Activated CD4-positive, alpha-beta T cell treated with anti-CD3 and anti-CD28 coated beads, Interleukin-2, amount 10 ng/mL, durations not matched to agents 24 days and 14 days (primary cell): Measurements from ENCODE around the gene GTPBP3. TPM values are rescaled to one million over a fixed set of nuclear protein-coding genes. Genes with fewer than 3 reads are reported as not detected.
"Not testable (repeated sequence)": the region's sequence is repeated elsewhere in the genome, so short reads cannot be mapped to it uniquely, and the experiment has no call there.

ENCODE experiments used
- DNase-seq: peaks from one replicate; pipeline ENCODE4 v3.0.0; 2022
- H3K27ac Mint-ChIP-seq: one replicate; pipeline ENCODE4 v1.8.0; 2022; ENCODE audit warnings: mild to moderate bottlenecking, mixed read lengths
- H3K27me3 Mint-ChIP-seq: one replicate; pipeline ENCODE4 v1.8.0; 2022; ENCODE audit warnings: mixed read lengths
- H3K36me3 Mint-ChIP-seq: one replicate; pipeline ENCODE4 v1.8.0; 2022; ENCODE audit warnings: low read depth, mild to moderate bottlenecking, mixed read lengths
- H3K4me1 Mint-ChIP-seq: one replicate; pipeline ENCODE4 v1.8.0; 2021; ENCODE audit warnings: mixed read lengths
- H3K4me3 Mint-ChIP-seq: one replicate; pipeline ENCODE4 v1.8.0; 2022; ENCODE audit warnings: mild to moderate bottlenecking, moderate library complexity, mixed read lengths
- H3K9me3 Mint-ChIP-seq: one replicate; pipeline ENCODE4 v1.8.0; 2021; ENCODE audit warnings: mixed read lengths
- intact Hi-C: fragments of 100-400 bp; cut with micrococcal nuclease; formaldehyde crosslinking; loops from one replicate; pipeline ENCODE4 v1.15.1; 2023
- total RNA-seq: library from RNA; stranded (reverse); gene quantifications from 2 replicates; pipeline ENCODE4 v1.2.3, GENCODE V29; 2022

GTPBP3 gene, protein sequence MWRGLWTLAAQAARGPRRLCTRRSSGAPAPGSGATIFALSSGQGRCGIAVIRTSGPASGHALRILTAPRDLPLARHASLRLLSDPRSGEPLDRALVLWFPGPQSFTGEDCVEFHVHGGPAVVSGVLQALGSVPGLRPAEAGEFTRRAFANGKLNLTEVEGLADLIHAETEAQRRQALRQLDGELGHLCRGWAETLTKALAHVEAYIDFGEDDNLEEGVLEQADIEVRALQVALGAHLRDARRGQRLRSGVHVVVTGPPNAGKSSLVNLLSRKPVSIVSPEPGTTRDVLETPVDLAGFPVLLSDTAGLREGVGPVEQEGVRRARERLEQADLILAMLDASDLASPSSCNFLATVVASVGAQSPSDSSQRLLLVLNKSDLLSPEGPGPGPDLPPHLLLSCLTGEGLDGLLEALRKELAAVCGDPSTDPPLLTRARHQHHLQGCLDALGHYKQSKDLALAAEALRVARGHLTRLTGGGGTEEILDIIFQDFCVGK
- total RNA-seq = 69.9 and 70.3 TPM in 2 replicates

DNA sequence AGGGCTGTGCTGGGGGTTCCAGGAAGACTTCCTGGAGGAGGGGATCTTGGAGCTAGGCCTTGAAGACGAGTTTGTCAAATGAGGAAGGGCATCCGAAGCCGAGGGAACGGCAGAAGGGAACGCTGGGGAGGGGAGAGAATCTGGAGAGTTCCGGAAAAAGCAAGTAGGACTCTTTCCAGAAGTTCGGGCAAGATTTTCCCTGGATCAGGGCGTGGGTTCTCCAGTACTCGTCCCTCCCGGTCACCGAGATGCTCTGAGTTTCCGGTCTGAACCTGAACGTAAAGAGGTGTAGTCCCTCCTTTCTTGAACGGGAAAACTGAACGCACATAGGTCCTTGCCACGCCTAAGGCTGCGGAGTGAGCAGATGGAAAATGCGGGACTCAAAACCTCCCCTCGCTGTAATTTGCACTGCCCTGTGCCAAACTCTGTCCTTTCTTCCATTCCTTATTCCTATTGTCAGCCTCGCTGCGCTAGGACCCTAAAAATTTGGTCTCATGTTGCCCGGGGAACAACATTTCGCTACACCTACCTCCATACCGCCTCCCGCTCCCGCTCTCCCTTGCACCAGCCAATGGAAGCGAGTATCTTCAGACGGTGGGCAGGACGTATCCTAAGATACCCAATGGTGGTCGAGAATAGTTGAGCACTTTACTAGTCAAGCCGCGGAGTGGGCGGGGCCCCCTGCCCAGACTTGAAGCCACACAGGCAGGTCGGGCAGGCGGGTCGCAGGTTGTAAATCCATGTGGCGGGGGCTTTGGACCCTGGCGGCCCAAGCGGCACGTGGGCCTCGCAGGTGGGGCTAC, at the start of gene GTPBP3:
GTPBP3 (plus strand) TSS at position 682 of the 803 bp plus-strand sequence; CDS start at position 741, 59 bp downstream.
- no peaks in the 10 kb centered on the region for H3K9me3 Mint-ChIP-seq
- H3K36me3 Mint-ChIP-seq = peaks cover 10% of the 10 kb centered on the region
- DNase-seq = peak; percentile 99
- H3K4me3 Mint-ChIP-seq = peak within 1 kb of the TSS; percentile 99
- H3K4me1 Mint-ChIP-seq = peaks cover 30% of the 10 kb centered on the region
- no peaks in the 10 kb centered on the region for H3K27me3 Mint-ChIP-seq
- intact Hi-C loops = loop anchor here (1.0 kb wide), 1 partner anchor 262 kb away; the partner anchor contains the start of genes HAUS8 and MYO9B
- peak within 1 kb of the TSS; percentile 94 for H3K27ac Mint-ChIP-seq

DNA sequence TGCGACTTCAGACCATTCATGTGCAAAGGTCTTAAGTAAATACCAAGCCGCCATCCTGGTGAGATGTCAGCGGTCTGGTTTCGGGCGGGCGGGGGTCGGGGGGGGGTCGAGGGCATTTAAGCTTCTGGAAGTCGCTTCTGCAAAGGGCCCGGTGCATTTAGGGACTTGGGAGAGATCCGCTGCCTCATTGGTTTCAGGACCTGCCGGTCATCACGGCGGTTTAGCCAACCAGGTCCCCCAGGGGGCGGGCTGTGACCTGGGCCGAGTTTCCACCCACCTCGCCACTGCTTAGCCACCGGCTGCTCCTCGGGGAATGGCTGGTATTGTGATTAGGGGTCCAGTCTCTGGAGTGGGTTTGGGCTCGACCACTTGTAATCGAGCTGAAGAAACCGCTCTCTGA, 47.9 kb upstream of the GTPBP3 start:
- Mint-ChIP-seq H3K4me1 (no peaks in the 10 kb centered on the region), H3K27me3 (peaks cover 7% of the 10 kb centered on the region), H3K9me3 (no peaks in the 10 kb centered on the region), H3K4me3 (no peak overlapping the region), H3K36me3 (peaks cover 2% of the 10 kb centered on the region), H3K27ac (no peak overlapping the region)
- intact Hi-C loops = loop anchor here (10.0 kb wide), 1 partner anchor 55 kb away; no protein-coding TSS in a partner anchor
- DNase-seq = peak; percentile 83

DNA sequence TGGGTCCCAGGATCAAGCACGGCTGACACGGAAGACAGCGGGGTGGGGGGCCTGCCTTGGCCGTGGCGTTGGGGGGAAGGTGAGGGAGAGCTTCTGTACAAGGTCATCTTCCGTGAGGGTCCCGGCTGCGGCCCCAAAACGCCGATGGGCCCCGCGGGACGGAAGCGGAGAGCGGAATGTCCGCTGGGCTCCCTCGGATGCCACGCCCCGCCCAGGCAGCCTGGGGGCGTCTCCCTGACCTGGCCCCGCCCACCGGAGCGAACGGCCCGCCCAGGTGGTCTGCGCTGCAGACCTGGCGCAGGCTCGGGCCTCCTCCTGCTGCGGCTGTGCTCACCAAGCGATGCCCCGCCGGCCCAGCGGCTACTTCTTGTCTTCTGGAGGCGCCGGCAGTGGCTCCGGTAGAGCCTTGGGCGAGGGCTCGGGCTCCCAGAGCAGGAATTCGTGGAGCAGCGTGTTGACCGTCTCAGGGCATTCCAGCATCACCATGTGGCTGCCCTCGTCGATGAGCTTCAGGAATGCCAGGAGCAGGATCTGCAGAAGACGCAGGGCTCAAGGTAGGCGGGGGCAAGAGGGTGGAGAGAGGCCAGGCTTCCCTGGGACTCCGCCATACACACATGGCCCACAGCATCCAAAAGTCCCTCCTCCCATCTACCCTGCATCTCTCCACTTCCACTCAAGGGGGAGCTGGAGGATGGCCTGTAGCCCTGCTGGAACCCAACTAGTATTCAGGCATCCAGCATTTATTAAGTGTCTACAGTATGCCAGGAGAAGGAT, 44.9 kb upstream of the GTPBP3 start:
- intact Hi-C loops = loop anchor here (1.0 kb wide), 4 partner anchors 13 to 113 kb away; partner anchors contain the start of genes ANO8, BST2 and MRPL34
- Mint-ChIP-seq H3K4me3 (peak overlapping the region; percentile 92), H3K27ac (peak overlapping the region; percentile 89), H3K36me3 (peaks cover 3% of the 10 kb centered on the region), H3K27me3 (peaks cover 7% of the 10 kb centered on the region), H3K4me1 (peaks cover 3% of the 10 kb centered on the region), H3K9me3 (no peaks in the 10 kb centered on the region)
- peak; percentile 95 for DNase-seq

DNA sequence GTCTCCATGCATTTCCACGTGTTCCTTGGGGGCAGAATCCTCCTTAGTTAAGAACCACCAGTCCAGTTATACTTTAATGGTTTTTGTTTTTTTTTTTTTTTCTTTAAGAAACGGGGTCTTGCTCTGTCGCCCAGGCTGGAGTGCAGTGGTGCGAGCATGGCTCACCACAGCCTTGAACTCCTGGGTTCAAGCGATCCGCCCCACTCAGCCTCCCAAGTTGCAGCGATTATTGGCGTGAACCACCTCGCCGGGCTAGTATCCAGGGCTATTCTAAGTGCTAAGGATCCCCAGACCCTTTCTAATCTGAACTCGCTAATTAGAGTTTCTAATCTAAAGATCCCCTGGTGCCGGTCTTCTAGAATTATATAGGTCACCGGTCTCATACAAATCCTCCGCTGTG, 43.7 kb upstream of the GTPBP3 start:
- Mint-ChIP-seq H3K4me1 (peaks cover 3% of the 10 kb centered on the region), H3K4me3 (no peak overlapping the region), H3K36me3 (peaks cover 8% of the 10 kb centered on the region), H3K27me3 (peaks cover 7% of the 10 kb centered on the region), H3K27ac (no peak overlapping the region), H3K9me3 (no peaks in the 10 kb centered on the region)
- intact Hi-C loops = no loop called here
- no peak for DNase-seq

DNA sequence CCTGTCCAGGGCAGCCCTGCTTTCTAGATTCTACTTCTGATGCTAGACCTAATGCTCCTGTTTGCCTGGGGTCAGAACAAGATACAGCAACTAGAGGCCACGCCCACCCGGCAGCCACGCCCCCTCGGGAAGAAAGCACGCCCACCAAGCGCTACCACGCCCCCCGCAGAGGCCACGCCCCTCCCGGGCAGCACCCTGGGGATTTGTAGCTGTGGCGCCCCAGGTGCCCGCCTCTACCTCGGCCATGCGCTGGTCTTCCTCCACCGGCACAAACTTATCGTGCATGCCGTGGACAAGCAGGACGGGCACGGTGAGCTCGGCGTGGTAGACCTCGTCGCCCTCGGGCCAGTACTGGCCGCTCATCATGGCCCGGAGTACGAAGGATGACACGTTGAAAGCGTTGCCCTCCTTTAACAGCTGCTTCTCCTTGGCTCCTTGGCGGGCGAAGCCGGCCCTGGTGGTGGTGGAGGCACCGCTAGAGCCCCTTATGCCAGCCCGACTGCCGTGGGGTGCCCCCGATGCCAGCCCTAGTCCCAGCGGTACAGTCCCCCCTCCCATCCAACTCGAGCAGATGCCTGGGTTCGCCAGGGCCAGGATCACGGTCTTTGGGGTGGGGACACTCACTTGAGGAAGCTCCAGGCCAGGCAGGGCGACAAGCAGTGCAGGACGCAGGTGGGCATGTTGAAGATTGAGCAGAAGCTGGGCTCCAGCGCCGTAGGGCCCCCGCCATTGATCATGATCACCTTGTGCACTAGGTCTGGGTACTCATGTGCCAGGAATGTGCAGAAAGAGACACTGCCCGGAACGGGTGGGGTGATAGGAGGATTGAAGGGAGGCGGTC, 43.1 kb upstream of the GTPBP3 start:
- H3K36me3 Mint-ChIP-seq = peaks cover 10% of the 10 kb centered on the region
- no peaks in the 10 kb centered on the region for H3K9me3 Mint-ChIP-seq
- no peak overlapping the region for H3K27ac Mint-ChIP-seq
- H3K4me1 Mint-ChIP-seq = peaks cover 3% of the 10 kb centered on the region
- H3K27me3 Mint-ChIP-seq = peaks cover 7% of the 10 kb centered on the region
- H3K4me3 Mint-ChIP-seq = no peak overlapping the region
- DNase-seq = peak; percentile 88
- intact Hi-C loops = no loop called here

DNA sequence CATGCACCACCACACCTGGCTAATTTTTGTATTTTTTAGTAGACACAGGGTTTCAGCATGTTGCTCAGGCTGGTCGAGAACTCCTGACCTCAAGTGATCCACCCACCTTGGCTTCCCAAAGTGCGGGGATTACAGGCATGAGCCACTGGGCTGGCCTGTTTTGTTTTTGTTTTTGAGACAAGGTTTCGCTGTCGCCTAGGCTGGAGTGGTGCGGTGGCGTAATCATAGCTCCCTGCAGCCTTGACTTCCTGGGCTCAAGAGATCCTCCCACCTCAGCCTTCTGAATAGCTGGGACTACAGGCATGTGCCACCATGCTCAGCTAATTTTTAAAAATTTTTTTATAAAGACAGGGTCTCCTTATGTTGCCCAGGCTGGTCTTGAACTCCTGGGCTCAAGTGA, 41.8 kb upstream of the GTPBP3 start:
- peaks cover 14% of the 10 kb centered on the region for H3K36me3 Mint-ChIP-seq
- H3K4me1 Mint-ChIP-seq, H3K27me3 Mint-ChIP-seq, intact Hi-C loops, H3K9me3 Mint-ChIP-seq, H3K4me3 Mint-ChIP-seq, DNase-seq, H3K27ac Mint-ChIP-seq: not testable (repeated sequence)

DNA sequence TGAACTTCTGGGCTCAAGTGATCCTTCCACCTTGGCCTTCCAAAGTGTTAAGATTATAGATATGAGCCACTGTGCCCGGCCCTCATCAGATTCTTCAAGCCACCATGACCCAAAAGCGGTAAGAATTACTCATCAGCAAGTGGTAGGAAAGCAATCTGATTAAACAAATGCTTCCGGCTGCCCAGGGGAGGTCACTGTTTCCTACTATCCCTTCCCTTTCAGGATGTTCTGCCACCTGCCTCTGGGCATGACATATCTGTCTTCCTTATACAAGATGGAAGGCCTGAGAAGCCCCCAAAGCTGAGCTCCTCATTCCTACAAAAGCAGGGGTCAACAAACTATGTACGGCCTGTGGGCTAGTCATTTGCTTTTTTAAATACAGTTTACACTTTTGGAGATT, 41.1 kb upstream of the GTPBP3 start:
- no peak for DNase-seq
- Mint-ChIP-seq H3K4me3 (no peak overlapping the region), H3K27me3 (no peaks in the 10 kb centered on the region), H3K36me3 (peaks cover 16% of the 10 kb centered on the region), H3K4me1 (peaks cover 3% of the 10 kb centered on the region), H3K27ac (no peak overlapping the region), H3K9me3 (no peaks in the 10 kb centered on the region)
- intact Hi-C loops = no loop called here

DNA sequence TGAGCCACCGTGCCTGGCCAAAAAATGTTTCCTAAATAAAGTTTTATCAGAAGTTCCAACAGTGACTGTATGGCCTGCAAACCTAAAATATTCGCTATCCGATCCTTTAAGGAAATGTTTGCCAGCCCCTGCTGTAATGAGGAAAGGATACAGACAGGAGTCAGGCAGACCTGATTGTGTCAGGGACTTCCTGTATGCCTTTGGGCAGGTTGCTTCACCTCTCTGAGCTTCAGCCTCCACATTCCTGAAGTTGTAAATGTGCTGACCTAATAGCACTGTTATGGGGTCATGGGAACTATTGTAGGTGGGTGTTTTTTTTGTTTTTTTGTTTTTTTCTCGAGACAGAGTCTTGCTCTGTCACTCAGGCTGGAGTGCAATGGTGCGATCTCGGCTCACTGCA, 40.4 kb upstream of the GTPBP3 start:
- H3K27ac Mint-ChIP-seq = no peak overlapping the region
- intact Hi-C loops = no loop called here

DNA sequence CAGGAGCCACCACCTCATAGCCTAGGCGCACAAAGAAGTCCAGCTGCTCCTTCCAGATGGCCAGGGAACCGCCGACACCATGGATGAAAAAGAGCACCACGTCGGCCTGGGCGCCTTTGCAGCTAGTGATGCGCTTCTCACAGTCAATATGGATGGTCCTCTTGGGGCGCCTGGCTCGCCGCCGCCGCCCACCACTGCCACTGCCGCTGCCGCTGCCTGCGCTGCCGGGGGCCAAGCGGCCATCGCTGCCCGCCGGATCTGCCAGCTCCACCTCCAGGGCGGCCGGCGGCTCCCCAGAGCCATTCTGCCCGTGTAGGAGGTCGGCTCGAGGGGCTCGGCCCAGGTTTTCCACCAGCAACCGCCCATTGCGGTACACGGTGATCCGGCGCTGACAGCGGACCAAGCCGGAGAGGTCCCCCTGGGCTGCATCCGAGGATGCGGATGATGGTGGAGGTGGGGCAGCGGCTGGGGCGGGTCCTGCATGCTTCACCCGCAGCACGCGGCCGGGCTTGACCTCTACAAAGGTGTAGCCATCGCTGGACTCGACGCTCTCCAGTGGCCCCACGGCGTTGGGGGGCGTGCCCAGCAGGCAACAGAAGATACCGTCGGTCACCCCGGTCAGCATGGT, 36.2 kb upstream of the GTPBP3 start:
- H3K27ac Mint-ChIP-seq = no peak overlapping the region

More for the DNA sequence above, 40.4 kb upstream of the GTPBP3 start:
- Mint-ChIP-seq H3K9me3 (no peaks in the 10 kb centered on the region), H3K4me3 (no peak overlapping the region), H3K4me1 (peaks cover 5% of the 10 kb centered on the region), H3K27me3 (no peaks in the 10 kb centered on the region), H3K36me3 (peaks cover 17% of the 10 kb centered on the region)
- no peak for DNase-seq

DNA sequence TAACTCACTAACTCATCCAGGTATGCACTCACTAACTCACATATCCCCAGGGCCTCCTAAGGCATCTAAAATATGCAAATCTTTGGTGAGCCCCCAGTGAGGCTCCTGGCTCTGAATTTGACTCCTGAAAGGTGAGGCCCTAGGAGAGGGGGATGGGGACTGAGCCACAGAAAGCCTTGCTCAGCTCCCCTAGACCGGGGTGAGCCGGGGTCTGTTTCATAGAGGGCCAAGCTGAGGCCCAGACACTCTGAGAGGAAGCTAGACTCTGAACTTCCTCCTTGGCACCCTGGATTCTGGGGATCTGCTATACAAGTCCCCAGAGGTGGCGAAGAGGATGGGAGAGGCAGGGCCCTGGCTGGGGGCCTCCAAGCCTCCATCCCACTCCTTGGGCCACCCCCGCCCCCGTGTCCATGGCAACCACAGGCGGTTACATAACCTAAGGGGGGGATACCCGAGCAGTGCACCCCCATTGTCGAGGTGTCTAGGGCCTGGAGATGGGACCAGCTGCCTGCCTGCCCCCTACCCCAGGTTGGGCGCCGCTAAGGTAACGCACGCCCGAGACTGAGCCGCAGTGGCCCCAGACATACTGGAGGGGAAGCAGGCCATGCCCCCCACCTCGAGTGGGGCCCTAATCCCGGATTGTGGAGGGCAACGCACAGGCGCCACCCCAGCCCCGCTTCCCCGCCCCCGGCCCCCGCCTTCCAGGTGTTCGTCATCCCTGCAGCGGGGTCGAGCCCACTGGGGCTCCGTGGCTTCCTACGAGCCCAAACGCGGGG, 34.8 kb upstream of the GTPBP3 start:
- Mint-ChIP-seq H3K4me3 (peak overlapping the region; percentile 76), H3K4me1 (peaks cover 26% of the 10 kb centered on the region), H3K27ac (peak overlapping the region; percentile 20), H3K36me3 (peaks cover 19% of the 10 kb centered on the region), H3K9me3 (no peaks in the 10 kb centered on the region), H3K27me3 (no peaks in the 10 kb centered on the region)
- intact Hi-C loops = no loop called here
- DNase-seq = peak; percentile 66

More for the DNA sequence above, 36.2 kb upstream of the GTPBP3 start:
- peaks cover 24% of the 10 kb centered on the region for H3K4me1 Mint-ChIP-seq
- intact Hi-C loops = no loop called here
- DNase-seq = no peak
- no peak overlapping the region for H3K4me3 Mint-ChIP-seq
- H3K36me3 Mint-ChIP-seq = peaks cover 18% of the 10 kb centered on the region
- H3K9me3 Mint-ChIP-seq = no peaks in the 10 kb centered on the region
- H3K27me3 Mint-ChIP-seq = no peaks in the 10 kb centered on the region

DNA sequence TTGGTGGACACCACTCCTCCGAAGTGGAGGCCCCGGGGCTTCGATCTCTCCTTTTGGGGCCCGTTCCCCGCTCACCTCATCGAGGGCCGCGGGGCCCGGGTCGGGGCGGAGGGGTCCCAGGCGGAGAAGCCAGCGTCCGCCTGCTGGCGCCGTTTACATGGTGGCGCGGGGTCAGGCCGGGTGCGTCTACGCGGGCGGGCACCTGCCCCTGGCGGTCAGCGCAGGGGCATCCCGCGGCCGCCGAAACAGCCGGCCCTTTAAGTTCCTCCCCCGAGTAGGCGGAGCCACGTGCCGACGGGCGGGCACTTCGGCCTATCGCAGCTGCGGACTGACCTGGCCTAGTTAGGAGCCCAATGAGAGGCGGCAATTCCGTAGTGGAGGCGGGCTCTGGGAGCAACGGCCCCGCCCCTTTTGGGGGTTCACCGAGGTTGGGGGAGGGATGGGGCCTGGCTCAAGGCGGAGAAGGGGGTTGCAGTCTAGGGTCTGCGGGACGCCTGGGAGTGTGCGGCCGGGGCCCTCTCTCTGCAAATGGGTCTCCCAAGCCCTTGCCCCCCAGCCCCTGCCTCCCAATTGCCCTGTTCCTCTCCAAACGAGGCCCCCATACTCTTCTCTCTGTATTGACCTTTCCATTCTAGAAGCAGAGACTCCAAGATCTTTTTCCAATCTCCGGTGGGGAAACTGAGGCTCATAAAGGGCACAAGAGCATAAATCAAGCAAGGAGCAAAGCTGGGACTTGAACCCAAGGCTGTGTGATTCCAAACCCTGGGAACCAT, 34.0 kb upstream of the GTPBP3 start, which contains the start of gene ABHD8:
ABHD8 (minus strand) TSS at position 259 of the 773 bp plus-strand sequence. CDS start 1,809 bp downstream, outside the sequence.
- Mint-ChIP-seq H3K27me3 (no peaks in the 10 kb centered on the region), H3K4me3 (peak within 1 kb of the TSS; percentile 76), H3K27ac (peak within 1 kb of the TSS; percentile 62), H3K36me3 (peaks cover 19% of the 10 kb centered on the region), H3K9me3 (no peaks in the 10 kb centered on the region), H3K4me1 (peaks cover 30% of the 10 kb centered on the region)
- DNase-seq = peak; percentile 99
- intact Hi-C loops = no loop called here
